CD4-positive, alpha-beta T cell treated with Interleukin-12 subunit alpha and Interleukin-12 subunit beta, for 1 hour (primary cell): ENCODE measurements around the gene SOWAHD.
"Not testable (repeated sequence)": the region's sequence is repeated elsewhere in the genome, so short reads cannot be mapped to it uniquely, and the experiment has no call there.

Experiments
- DNase-seq: peaks from one replicate; pipeline ENCODE4 v3.0.0-alpha.2; 2020

Gene SOWAHD, protein sequence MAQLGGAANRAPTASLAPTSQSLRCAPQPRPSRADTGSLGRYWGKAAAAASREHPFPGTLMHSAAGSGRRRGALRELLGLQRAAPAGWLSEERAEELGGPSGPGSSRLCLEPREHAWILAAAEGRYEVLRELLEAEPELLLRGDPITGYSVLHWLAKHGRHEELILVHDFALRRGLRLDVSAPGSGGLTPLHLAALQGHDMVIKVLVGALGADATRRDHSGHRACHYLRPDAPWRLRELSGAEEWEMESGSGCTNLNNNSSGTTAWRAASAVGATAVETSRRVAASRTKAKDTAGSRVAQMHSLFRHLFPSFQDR

DNA sequence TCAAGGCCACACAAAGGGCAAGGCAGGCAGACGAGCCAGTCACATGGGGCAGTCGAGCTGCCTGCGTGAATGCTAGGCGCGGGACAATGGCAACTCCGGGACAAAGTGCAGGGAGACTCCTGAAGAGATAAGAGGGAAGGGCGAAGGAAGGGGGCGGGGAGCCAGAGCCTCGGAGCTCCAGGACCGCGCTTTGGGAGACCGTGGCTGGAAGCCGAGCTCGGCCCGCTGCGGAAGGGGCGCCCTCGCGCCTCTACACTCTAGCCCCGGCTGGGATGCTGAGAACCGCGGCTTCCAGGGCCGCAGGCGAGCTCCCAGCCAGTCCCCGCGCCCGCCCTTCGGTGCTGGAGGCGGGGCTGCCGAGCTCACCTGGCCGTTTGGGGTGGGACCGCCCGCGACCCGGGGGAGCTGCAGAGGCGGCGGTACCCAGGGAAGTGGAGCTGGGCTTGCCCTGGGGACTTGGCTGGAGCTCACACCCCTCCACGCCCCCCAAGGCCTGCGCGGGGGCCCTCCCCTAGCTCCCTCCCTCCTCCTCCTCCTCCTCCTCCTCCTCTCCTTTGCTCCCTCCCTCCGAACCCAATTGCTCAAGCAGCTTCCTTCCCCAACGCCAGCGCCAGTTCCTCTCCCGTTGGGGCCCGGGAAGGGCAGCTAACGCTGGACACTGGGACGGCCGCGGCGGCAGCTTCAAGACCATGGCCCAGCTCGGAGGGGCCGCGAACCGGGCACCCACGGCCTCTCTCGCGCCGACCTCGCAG is at the start of gene SOWAHD:
SOWAHD (plus strand) TSS at position 610 of the 752 bp plus-strand sequence; CDS start at position 690, 80 bp downstream.
- peak; percentile 40 for DNase-seq

GRCh38 chrX:119708936-119709335 is 49.5 kb upstream of the SOWAHD start:
- no peak for DNase-seq

DNA sequence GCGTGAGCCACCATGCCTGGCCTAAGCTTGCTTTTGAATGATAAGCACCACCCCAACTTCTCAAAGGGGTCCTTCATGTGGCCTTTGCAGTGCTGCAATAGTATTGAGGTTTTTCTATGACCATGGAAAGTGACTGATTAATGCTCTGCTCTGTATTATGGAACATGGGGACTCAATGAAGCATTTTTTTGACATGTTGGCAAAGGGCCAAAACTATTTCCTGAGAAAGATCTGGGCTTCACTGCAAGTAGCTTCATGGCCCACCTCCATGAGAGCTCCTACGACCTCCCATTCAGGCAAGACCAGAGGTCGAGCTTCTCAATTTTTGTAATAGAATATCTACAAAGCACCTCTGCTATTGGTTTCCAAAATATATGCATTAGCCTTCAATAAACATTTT is 48.8 kb upstream of the SOWAHD start:
- no peak for DNase-seq

DNA sequence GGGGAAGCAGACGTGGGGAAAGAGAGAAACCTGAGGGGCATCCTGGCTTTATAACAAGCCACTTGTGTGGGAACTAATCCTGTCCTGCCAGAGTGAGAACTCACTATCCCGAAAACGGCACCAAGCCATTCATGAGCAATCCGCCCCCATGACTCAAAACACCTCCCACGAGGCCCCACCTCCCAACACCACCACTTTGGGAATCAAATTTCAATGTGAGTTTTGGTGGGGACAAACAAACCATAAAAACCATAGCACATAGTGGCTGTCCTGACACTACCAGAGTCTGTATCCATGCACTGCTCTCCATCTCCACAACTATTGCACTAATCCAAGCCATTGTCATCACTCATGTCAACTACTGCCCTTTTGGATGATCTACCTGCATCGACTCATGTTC is 36.9 kb upstream of the SOWAHD start:
- no peak for DNase-seq

- DNase-seq: no peak
Measured at GRCh38 chrX:119721926-119722325, 36.5 kb upstream of the SOWAHD start.

GRCh38 chrX:119726900-119727555 is 31.4 kb upstream of the SOWAHD start:
- peak; percentile 27 for DNase-seq

- no peak for DNase-seq
Measured at GRCh38 chrX:119728487-119728886, 29.9 kb upstream of the SOWAHD start.

DNA sequence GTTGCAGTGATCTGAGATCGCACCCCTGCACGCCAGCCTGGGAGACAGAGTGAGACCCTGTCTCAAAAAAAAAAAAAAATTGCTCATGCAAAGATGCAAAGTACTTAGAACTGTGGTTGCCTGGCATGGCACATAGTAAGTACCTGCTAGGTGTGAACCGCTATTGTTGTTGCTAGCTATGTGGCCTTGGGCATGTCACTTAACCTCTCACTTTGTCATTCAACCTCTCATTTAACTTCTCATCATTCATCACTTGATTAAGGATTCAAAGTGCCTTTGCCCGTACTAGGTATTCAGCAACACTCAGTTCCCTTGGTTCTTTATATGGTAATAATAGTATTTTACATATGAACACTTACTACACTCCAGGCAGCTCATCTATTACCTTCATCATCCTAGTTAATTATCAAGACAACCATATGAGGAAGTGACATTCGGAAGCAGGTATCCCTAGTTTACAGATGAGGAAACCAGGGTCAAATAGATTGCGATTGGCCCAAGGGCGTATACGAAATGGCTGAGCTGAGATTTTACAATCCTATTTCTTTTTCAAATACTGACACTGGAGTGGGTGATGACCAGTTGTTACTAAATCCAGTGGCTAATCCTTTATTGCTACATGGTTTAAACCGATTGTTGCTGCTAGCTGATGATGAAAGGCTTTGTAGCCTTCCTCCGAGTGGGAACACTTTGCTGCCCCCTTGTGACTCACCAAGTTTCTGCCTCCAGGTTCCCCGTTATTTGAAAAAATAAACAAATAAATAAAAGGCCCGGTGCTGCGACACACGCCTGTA is 28.8 kb upstream of the SOWAHD start:
- peak; percentile 74 for DNase-seq

- no peak for DNase-seq
Measured at GRCh38 chrX:119734897-119735339, 23.5 kb upstream of the SOWAHD start.

- DNase-seq: no peak
Measured at GRCh38 chrX:119735467-119735866, 22.9 kb upstream of the SOWAHD start.

GRCh38 chrX:119736206-119736764 is 22.1 kb upstream of the SOWAHD start:
- no peak for DNase-seq

DNA sequence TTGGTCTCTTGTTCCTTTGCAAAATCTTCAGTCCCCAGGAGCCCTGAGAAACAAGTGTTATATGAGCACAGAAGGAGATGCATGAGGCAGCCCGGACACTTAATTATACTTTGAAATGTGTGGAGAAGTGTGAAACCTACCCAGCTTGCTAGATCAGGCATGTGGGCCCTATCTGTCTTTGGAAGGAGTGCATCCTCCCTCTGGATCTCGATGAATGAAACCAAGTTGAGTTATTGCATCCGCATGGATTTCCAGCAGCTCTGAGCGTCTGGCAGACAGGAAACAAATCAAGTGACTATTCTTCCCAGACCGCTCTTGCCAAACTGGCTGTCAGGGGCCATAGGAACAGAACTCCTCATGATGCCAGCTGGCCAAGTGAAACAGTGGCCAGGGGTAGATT is 19.6 kb upstream of the SOWAHD start:
- DNase-seq: no peak

GRCh38 chrX:119745283-119745848 is 13.0 kb upstream of the SOWAHD start:
- no peak for DNase-seq

GRCh38 chrX:119750131-119750530 is 8.3 kb upstream of the SOWAHD start:
- DNase-seq: not testable (repeated sequence)

DNA sequence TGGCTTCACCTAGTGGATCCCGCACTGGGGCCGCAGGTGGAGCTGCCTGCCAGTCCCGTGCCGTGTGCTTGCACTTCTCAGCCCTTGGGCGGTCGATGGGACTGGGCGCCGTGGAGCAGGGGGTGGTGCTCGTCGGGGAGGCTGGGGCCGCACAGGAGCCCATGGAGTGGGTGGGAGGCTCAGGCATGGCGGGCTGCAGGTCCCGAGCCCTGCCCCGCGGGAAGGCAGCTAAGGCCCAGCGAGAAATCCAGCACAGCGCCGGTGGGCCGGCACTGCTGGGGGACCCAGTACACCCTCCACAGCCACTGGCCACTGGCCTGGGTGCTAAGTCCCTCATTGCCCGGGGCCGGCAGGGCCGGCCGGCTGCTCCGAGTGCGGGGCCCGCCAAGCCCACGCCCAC is 7.6 kb upstream of the SOWAHD start:
- not testable (repeated sequence) for DNase-seq

- no peak for DNase-seq
Measured at GRCh38 chrX:119753001-119753400, 5.4 kb upstream of the SOWAHD start.

DNA sequence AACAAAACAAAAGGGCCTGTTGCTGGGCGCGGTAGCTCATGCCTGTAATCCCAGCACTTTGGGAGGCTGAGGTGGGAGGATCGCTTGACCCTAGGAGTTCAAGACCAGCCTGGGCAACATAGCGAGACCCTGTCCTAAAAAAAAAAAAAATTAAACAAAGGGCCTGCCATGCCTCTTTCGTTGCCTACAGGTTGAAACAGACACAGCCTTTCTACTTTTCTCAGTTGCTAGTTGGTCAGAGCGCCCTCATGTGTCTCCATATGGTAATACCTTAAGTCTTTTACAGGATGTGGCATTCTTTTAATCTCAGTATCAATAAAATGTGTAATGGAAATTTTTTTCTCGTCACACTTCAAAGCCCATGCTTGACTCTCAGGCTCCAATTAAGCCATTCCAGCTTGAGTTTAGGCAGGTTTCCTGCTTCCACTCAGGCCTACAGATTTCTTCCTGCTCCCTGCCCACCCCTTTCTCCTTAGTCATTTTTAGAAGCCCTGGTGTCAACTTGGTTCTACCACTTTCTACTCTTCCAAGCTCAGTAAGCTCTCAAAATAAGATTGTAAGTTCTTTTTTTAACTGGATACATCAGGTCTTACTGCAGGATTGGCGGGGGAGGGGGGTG is 4.6 kb upstream of the SOWAHD start:
- peak; percentile 85 for DNase-seq

- peak; percentile 62 for DNase-seq
Measured at GRCh38 chrX:119755981-119756533, 2.3 kb upstream of the SOWAHD start.

GRCh38 chrX:119756926-119757635 is 1.3 kb upstream of the SOWAHD start:
- DNase-seq: no peak

DNA sequence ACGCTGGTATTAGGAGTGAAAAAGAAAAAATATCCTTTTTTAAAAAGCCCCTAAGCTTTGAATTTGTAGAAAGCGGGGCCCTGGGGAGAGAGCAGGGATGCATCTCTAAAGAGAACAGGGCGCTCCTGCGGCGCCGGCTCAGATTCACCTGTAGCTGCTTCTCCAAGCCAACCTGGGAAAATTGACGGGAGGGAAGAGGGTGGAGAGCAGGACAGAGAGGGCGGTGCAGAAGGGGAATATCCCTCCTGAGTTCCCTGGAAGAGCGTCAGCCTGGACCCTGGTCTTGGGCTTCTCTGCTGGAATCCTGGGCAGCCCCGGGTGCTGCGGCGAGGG is 776 bp upstream of the SOWAHD start:
- DNase-seq: no peak

DNA sequence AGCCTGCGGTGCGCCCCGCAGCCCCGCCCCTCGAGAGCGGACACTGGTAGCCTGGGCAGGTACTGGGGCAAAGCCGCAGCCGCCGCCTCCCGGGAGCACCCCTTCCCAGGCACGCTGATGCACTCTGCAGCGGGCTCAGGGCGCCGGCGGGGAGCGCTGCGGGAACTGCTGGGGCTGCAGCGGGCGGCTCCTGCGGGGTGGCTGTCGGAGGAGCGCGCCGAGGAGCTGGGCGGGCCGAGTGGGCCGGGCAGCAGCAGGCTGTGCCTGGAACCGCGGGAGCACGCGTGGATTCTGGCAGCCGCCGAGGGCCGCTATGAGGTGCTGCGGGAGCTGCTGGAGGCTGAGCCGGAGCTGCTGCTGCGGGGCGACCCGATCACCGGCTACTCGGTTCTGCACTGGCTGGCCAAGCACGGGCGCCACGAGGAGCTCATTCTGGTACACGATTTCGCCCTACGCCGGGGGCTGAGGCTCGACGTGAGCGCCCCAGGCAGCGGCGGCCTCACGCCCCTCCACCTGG is 401 bp downstream of the SOWAHD start:
- peak; percentile 31 for DNase-seq
